Measurements from ENCODE around the gene PLCD3. TPM values are rescaled to one million over a fixed set of nuclear protein-coding genes. Genes with fewer than 3 reads are reported as not detected.

Gene PLCD3
- total RNA-seq, 1 experiment from 2014 or later = 55.8 TPM

- ChIA-PET POLR2A (interaction anchor here (0.6 kb wide), 1 partner anchor 10 kb away, joined by 3 read pairs; no protein-coding TSS in a partner anchor), CTCF (interaction anchor here (1.1 to 3.4 kb wide), 5 partner anchors 10 to 46 kb away, joined by 5 to 26 read pairs (median 8); partner anchors contain the start of genes ACBD4 and PLCD3)
- H3K36me3 Mint-ChIP-seq = peaks cover 33% of the 10 kb centered on the region
- no peaks in the 10 kb centered on the region for H3K27me3 Mint-ChIP-seq (ENCODE audit: low read depth)
- ATAC-seq (no peak), DNase-seq (ENCODE audit: low spot score) (no peak)
- no peaks in the 10 kb centered on the region for H3K4me1 Mint-ChIP-seq
- TF ChIP-seq MYBL2 (CRISPR knock-in tag; IDR thresholded peaks at IDR 0.05) (no peak), ETV6 (CRISPR knock-in tag; IDR thresholded peaks at IDR 0.05) (no peak), IRF2 (CRISPR knock-in tag; IDR thresholded peaks at IDR 0.05; ENCODE audit: borderline replicate concordance, low read depth) (no peak), OVOL2 (CRISPR knock-in tag; IDR thresholded peaks at IDR 0.05; ENCODE audit: borderline replicate concordance) (no peak), MXD4 (CRISPR knock-in tag; IDR thresholded peaks at IDR 0.05; ENCODE audit: borderline replicate concordance) (no peak), FOXJ3 (CRISPR knock-in tag; IDR thresholded peaks at IDR 0.05; ENCODE audit: borderline replicate concordance) (no peak), SMAD4 (CRISPR knock-in tag; IDR thresholded peaks at IDR 0.05) (no peak), EMX1 (CRISPR knock-in tag; IDR thresholded peaks at IDR 0.05) (no peak)
- TF ChIP-seq, protein P1, sequence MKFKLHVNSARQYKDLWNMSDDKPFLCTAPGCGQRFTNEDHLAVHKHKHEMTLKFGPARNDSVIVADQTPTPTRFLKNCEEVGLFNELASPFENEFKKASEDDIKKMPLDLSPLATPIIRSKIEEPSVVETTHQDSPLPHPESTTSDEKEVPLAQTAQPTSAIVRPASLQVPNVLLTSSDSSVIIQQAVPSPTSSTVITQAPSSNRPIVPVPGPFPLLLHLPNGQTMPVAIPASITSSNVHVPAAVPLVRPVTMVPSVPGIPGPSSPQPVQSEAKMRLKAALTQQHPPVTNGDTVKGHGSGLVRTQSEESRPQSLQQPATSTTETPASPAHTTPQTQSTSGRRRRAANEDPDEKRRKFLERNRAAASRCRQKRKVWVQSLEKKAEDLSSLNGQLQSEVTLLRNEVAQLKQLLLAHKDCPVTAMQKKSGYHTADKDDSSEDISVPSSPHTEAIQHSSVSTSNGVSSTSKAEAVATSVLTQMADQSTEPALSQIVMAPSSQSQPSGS (CRISPR knock-in tag; IDR thresholded peaks at IDR 0.05; ENCODE audit: borderline replicate concordance, low read depth) = no peak
- TF ChIP-seq, protein P2, sequence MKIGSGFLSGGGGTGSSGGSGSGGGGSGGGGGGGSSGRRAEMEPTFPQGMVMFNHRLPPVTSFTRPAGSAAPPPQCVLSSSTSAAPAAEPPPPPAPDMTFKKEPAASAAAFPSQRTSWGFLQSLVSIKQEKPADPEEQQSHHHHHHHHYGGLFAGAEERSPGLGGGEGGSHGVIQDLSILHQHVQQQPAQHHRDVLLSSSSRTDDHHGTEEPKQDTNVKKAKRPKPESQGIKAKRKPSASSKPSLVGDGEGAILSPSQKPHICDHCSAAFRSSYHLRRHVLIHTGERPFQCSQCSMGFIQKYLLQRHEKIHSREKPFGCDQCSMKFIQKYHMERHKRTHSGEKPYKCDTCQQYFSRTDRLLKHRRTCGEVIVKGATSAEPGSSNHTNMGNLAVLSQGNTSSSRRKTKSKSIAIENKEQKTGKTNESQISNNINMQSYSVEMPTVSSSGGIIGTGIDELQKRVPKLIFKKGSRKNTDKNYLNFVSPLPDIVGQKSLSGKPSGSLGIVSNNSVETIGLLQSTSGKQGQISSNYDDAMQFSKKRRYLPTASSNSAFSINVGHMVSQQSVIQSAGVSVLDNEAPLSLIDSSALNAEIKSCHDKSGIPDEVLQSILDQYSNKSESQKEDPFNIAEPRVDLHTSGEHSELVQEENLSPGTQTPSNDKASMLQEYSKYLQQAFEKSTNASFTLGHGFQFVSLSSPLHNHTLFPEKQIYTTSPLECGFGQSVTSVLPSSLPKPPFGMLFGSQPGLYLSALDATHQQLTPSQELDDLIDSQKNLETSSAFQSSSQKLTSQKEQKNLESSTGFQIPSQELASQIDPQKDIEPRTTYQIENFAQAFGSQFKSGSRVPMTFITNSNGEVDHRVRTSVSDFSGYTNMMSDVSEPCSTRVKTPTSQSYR (CRISPR knock-in tag; IDR thresholded peaks at IDR 0.05) = no peak
- H3K27ac Mint-ChIP-seq = peak overlapping the region; percentile 65; the same call in 1 of the 2 replicates
- H3K4me3 Mint-ChIP-seq = no peak overlapping the region
- no peaks in the 10 kb centered on the region for H3K9me3 Mint-ChIP-seq
These were observed 23.5 kb downstream of the PLCD3 start for GRCh38 chr17:45108595-45109521.

DNA sequence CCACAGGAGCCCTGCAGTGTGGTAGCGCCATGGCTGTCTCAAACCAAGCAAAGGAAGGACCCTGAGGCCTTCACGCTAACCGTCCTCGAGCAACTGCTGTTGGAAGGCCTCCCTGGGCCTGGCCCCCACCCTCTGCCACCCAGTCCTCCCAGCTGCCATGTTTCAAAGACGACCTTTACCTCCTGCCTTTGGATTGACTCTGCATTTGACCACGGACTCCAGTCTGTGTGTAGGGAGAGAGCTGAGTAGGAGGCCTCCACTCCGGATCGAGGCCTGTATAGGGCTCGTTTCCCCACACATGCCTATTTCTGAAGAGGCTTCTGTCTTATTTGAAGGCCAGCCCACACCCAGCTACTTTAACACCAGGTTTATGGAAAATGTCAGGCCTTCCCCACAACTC, 24.3 kb downstream of the PLCD3 start:
- ChIA-PET POLR2A (no interaction called here), CTCF (interaction anchor here (1.4 to 3.4 kb wide), 4 partner anchors 9 to 27 kb away, joined by 5 to 26 read pairs (median 16); partner anchors contain the start of genes ACBD4 and PLCD3)
- no peak overlapping the region for H3K4me3 Mint-ChIP-seq
- peaks cover 41% of the 10 kb centered on the region for H3K36me3 Mint-ChIP-seq
- DNase-seq (ENCODE audit: low spot score) = no peak
- no peaks in the 10 kb centered on the region for H3K9me3 Mint-ChIP-seq
- no peaks in the 10 kb centered on the region for H3K27me3 Mint-ChIP-seq (ENCODE audit: low read depth)
- H3K27ac Mint-ChIP-seq = peak overlapping the region; percentile 65
- no peaks in the 10 kb centered on the region for H3K4me1 Mint-ChIP-seq
- TF ChIP-seq, protein P3, sequence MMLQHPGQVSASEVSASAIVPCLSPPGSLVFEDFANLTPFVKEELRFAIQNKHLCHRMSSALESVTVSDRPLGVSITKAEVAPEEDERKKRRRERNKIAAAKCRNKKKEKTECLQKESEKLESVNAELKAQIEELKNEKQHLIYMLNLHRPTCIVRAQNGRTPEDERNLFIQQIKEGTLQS (CRISPR knock-in tag; conservative IDR thresholded peaks at IDR 0.05) = no peak
- no peak for ATAC-seq

- no peak for DNase-seq (ENCODE audit: low spot score)
- no peak for TF ChIP-seq SMAD4 (CRISPR knock-in tag; IDR thresholded peaks at IDR 0.05)
- TF ChIP-seq, protein P4, sequence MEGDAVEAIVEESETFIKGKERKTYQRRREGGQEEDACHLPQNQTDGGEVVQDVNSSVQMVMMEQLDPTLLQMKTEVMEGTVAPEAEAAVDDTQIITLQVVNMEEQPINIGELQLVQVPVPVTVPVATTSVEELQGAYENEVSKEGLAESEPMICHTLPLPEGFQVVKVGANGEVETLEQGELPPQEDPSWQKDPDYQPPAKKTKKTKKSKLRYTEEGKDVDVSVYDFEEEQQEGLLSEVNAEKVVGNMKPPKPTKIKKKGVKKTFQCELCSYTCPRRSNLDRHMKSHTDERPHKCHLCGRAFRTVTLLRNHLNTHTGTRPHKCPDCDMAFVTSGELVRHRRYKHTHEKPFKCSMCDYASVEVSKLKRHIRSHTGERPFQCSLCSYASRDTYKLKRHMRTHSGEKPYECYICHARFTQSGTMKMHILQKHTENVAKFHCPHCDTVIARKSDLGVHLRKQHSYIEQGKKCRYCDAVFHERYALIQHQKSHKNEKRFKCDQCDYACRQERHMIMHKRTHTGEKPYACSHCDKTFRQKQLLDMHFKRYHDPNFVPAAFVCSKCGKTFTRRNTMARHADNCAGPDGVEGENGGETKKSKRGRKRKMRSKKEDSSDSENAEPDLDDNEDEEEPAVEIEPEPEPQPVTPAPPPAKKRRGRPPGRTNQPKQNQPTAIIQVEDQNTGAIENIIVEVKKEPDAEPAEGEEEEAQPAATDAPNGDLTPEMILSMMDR (IDR thresholded peaks at IDR 0.05) = no peak
- TF ChIP-seq ZBTB43 (CRISPR knock-in tag; IDR thresholded peaks at IDR 0.05) = no peak
- TF ChIP-seq, protein P2 (CRISPR knock-in tag; IDR thresholded peaks at IDR 0.05) = no peak
- no peak for TF ChIP-seq TP53 (CRISPR knock-in tag; IDR thresholded peaks at IDR 0.05)
- TF ChIP-seq, protein P5, sequence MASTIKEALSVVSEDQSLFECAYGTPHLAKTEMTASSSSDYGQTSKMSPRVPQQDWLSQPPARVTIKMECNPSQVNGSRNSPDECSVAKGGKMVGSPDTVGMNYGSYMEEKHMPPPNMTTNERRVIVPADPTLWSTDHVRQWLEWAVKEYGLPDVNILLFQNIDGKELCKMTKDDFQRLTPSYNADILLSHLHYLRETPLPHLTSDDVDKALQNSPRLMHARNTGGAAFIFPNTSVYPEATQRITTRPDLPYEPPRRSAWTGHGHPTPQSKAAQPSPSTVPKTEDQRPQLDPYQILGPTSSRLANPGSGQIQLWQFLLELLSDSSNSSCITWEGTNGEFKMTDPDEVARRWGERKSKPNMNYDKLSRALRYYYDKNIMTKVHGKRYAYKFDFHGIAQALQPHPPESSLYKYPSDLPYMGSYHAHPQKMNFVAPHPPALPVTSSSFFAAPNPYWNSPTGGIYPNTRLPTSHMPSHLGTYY (CRISPR knock-in tag; IDR thresholded peaks at IDR 0.05) = no peak
- no peak for TF ChIP-seq NR2C2 (CRISPR knock-in tag; IDR thresholded peaks at IDR 0.05)
These were observed 24.9 kb downstream of the PLCD3 start for GRCh38 chr17:45107293-45108010.

More at GRCh38 chr17:45107293-45108010, 24.9 kb downstream of the PLCD3 start:
- Mint-ChIP-seq H3K9me3 (no peaks in the 10 kb centered on the region), H3K4me3 (no peak overlapping the region), H3K27me3 (ENCODE audit: low read depth) (no peaks in the 10 kb centered on the region), H3K36me3 (peaks cover 47% of the 10 kb centered on the region), H3K27ac (no peak overlapping the region; the same call in 1 of the 2 replicates), H3K4me1 (no peaks in the 10 kb centered on the region)
- POLR2A ChIA-PET = interaction anchor here (0.6 kb wide), 1 partner anchor 136 kb away, joined by 3 read pairs; no protein-coding TSS in a partner anchor
- CTCF ChIA-PET = interaction anchor here (2.9 to 3.4 kb wide), 2 partner anchors 8 to 28 kb away, joined by 25 to 26 read pairs; partner anchors contain the start of gene ACBD4
- ATAC-seq = no peak

All from WTC11 (cell line).